Type B pancreatic cell (in vitro differentiated cells): ENCODE results near the gene MGMT. TPM values are rescaled to one million over a fixed set of nuclear protein-coding genes. Genes with fewer than 3 reads are reported as not detected.
A peak's percentile ranks its signal among the peaks of the same experiment; 100 is the strongest.

Source experiments
- DNase-seq: peaks from one replicate; pipeline ENCODE4 v3.0.0; 2021; ENCODE audit warnings: mixed read lengths; ENCODE audit not compliant: unreplicated experiment; ENCODE audit errors: extremely low spot score
- H3K27ac Mint-ChIP-seq: 2 replicates; pipeline ENCODE4 v1.8.0; 2021; ENCODE audit warnings: mild to moderate bottlenecking, mixed read lengths
- H3K27me3 Mint-ChIP-seq: 2 replicates; pipeline ENCODE4 v1.8.0; 2021; ENCODE audit warnings: mixed read lengths
- H3K36me3 Mint-ChIP-seq: 2 replicates; pipeline ENCODE4 v1.8.0; 2021; ENCODE audit warnings: mixed read lengths
- H3K4me1 Mint-ChIP-seq: one replicate; pipeline ENCODE4 v1.8.0; 2021; ENCODE audit warnings: mixed read lengths; ENCODE audit not compliant: unreplicated experiment
- H3K4me3 Mint-ChIP-seq: 2 replicates; pipeline ENCODE4 v1.8.0; 2021; ENCODE audit warnings: mild to moderate bottlenecking, mixed read lengths
- H3K9me3 Mint-ChIP-seq: 2 replicates; pipeline ENCODE4 v1.8.0; 2021; ENCODE audit warnings: mixed read lengths
- CTCF ChIP-seq: fragments of 200-600 bp; sonication (generic); conservative IDR thresholded peaks from 2 replicates; pipeline ENCODE4 v1.5.0; 2021; ENCODE audit warnings: antibody characterized with exemption, mild to moderate bottlenecking
- total RNA-seq: library from RNA; stranded (reverse); gene quantifications from 2 replicates; pipeline ENCODE4 v1.2.1, GENCODE V29; 2021; ENCODE audit warnings: low replicate concordance

Gene MGMT
- total RNA-seq, 1 donor from 2014 or later = 18.8 TPM

- DNase-seq = no peak
- peaks cover 5% of the 10 kb centered on the region for H3K36me3 Mint-ChIP-seq
- H3K4me1 Mint-ChIP-seq = peaks cover 12% of the 10 kb centered on the region
- no peak for TF ChIP-seq CTCF
- no peaks in the 10 kb centered on the region for H3K27me3 Mint-ChIP-seq
- H3K9me3 Mint-ChIP-seq = no peaks in the 10 kb centered on the region
- no peak overlapping the region for H3K27ac Mint-ChIP-seq
- no peak overlapping the region for H3K4me3 Mint-ChIP-seq
These were observed 56.8 kb downstream of the MGMT start for GRCh38 chr10:129523723-129524316.

DNA sequence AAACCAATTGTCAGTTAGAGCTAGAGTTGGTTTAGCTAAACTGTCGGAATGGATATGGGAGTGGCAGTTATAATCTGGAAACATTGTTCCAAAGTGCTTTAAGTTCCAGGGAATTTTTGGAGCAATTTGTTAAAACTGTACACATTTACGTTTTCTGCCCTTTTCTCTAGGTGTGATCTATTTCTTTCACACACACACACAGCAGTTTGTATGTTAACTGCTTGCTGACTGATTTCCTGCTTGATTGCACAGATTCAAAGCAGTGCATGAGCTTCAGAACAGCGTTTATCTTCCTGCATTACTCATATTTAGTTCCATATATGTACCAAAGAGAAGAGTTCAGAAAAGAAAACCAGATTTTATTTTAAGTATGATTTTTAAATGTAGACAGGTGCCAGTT, 57.9 kb downstream of the MGMT start:
- Mint-ChIP-seq H3K9me3 (no peaks in the 10 kb centered on the region), H3K4me3 (no peak overlapping the region), H3K36me3 (peaks cover 5% of the 10 kb centered on the region), H3K27me3 (no peaks in the 10 kb centered on the region), H3K4me1 (peaks cover 12% of the 10 kb centered on the region), H3K27ac (no peak overlapping the region)
- DNase-seq = no peak
- no peak for TF ChIP-seq CTCF

DNA sequence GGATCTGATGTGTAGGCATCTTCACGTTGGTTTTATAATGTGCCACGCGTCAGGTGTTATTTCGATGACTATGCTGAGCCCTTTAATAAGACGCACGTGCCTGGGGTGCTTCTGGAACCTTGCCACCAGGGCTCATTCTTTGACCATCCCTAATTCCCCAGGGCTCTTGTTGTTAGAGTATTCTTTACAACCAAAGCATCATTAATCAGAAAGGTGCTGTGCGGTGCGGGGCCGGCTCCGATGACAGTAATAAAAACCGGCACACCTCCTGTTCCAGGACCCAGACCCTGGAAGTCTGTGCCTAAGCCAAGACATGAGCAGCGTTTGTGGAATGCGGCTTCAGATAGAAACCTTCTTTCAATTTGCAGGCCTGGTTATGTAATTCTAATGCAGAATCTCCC, 58.4 kb downstream of the MGMT start:
- Mint-ChIP-seq H3K27me3 (no peaks in the 10 kb centered on the region), H3K4me3 (no peak overlapping the region), H3K9me3 (no peaks in the 10 kb centered on the region), H3K36me3 (peaks cover 5% of the 10 kb centered on the region), H3K27ac (peak overlapping the region; percentile 55), H3K4me1 (peaks cover 12% of the 10 kb centered on the region)
- no peak for TF ChIP-seq CTCF
- no peak for DNase-seq

DNA sequence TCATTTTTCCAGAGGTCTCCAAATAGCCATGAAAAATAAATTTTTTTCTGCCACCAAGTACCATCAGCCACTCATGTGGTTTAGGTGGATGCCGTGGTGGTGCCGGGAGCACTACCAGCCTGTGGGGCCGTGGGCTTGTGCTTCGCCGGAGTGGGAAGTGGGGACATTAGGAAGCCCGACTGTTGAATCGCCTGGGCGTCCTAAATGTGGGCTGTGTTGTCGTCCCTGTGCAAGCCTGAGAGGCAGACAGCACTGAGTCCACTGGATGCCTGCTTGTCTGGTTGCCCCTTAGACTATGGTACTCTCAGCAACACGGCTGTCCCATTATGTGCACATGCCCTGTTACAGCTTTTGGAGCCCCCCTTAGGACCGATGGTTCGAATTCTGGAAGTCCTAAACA, 59.9 kb downstream of the MGMT start:
- H3K9me3 Mint-ChIP-seq = no peaks in the 10 kb centered on the region
- no peak overlapping the region for H3K27ac Mint-ChIP-seq
- no peaks in the 10 kb centered on the region for H3K27me3 Mint-ChIP-seq
- H3K4me3 Mint-ChIP-seq = no peak overlapping the region
- no peak for DNase-seq
- H3K4me1 Mint-ChIP-seq = peaks cover 19% of the 10 kb centered on the region
- H3K36me3 Mint-ChIP-seq = peaks cover 5% of the 10 kb centered on the region
- TF ChIP-seq CTCF = no peak

GRCh38 chr10:129528376-129528978, 61.4 kb downstream of the MGMT start:
- no peak for DNase-seq
- peaks cover 19% of the 10 kb centered on the region for H3K4me1 Mint-ChIP-seq
- H3K36me3 Mint-ChIP-seq = peaks cover 5% of the 10 kb centered on the region
- H3K27ac Mint-ChIP-seq = no peak overlapping the region
- H3K27me3 Mint-ChIP-seq = no peaks in the 10 kb centered on the region
- no peak for TF ChIP-seq CTCF
- H3K9me3 Mint-ChIP-seq = peaks cover 1% of the 10 kb centered on the region
- H3K4me3 Mint-ChIP-seq = no peak overlapping the region
